ENCODE data around the gene TNRC18.

DNA sequence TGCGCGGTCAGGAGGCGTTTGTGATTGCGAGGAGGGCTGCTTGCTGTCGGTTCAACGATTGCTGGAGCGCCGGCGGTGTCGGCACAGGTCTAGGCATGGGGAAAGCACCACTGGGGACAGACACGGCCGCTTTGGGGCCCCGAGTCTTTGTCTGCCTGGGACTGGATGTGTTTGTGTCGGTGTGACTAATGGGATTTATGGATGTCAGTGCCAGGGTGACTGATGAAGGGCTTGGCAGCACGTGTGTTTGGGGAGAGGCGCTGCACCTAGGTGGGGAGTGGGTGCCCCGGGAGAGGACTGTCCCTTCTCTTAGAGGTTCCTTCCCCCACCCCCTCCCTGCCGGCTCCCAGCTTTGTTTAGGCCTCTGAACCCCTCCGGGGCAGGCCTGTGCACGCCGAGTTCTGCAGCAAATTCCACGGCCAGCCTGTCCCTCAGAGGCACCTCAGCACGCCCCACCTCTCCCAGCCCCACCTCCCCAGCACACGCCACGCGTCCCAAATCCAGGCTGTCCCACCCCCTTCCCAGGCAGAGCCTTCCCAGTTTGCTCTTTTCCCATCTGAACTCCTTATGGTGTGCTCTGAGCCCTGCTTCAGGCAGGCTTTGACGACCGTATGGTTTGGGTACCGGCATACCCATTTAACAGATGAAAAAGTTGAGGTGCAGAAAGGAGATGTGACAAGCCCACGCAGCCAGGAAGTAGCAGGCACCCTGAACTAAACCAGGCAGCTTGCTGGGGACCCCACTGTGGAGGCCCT, 6.4 kb upstream of the TNRC18 start:
- no peak for TF ChIP-seq EP300 (IDR thresholded peaks at IDR 0.05)
- TF ChIP-seq, protein P1, sequence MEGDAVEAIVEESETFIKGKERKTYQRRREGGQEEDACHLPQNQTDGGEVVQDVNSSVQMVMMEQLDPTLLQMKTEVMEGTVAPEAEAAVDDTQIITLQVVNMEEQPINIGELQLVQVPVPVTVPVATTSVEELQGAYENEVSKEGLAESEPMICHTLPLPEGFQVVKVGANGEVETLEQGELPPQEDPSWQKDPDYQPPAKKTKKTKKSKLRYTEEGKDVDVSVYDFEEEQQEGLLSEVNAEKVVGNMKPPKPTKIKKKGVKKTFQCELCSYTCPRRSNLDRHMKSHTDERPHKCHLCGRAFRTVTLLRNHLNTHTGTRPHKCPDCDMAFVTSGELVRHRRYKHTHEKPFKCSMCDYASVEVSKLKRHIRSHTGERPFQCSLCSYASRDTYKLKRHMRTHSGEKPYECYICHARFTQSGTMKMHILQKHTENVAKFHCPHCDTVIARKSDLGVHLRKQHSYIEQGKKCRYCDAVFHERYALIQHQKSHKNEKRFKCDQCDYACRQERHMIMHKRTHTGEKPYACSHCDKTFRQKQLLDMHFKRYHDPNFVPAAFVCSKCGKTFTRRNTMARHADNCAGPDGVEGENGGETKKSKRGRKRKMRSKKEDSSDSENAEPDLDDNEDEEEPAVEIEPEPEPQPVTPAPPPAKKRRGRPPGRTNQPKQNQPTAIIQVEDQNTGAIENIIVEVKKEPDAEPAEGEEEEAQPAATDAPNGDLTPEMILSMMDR (IDR thresholded peaks at IDR 0.05), result no peak
